ENCODE results near the gene IL21R.
"Not testable (repeated sequence)": the region's sequence is repeated elsewhere in the genome, so short reads cannot be mapped to it uniquely, and the experiment has no call there.

IL21R gene

DNA sequence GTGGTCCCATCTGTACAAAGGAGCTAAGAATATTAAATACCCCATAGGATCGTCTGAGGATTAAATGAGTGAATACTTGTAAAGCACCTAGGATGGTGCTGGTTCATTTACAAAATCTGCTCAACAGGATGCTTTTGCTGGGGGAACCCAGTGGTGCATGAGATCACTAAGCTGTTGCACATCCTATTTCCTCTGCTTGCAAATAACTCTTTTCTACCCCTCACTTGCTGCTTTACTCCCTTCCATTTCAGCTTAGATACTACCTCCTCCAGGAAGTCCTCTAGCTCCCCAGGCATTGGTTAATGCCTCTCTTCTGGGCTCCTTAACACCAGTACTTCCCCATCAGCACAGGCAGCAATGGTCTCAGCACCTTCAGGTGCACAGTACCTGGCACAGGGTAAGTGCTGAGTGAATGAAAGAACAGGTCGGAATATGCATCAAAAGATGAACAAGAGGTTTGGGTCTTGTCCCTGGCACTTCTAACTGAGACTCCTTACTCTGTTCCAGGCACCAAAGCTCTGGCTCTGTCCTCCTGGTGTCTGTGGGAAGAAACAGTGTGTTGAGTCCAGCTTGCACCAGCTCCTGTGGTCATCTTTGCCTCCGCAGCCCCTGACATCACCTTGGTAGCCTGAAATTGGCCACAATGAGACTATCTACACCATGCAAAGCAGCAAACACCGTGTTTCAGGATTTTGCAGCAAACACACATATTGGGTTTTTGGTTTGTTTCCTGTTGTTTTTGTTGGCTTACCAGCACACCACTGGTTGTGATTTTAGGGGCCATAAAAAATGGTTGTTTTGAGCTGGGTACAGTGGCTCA lies 24.1 kb upstream of the IL21R start:
- DNase-seq, result peak; percentile 23

GRCh38 chr16:27378871-27379481 lies 23.0 kb upstream of the IL21R start:
- DNase-seq, result peak; percentile 42

GRCh38 chr16:27379919-27380318 lies 22.1 kb upstream of the IL21R start:
- DNase-seq, result peak; percentile 16

GRCh38 chr16:27381236-27381635 lies 20.7 kb upstream of the IL21R start:
- no peak for DNase-seq

DNA sequence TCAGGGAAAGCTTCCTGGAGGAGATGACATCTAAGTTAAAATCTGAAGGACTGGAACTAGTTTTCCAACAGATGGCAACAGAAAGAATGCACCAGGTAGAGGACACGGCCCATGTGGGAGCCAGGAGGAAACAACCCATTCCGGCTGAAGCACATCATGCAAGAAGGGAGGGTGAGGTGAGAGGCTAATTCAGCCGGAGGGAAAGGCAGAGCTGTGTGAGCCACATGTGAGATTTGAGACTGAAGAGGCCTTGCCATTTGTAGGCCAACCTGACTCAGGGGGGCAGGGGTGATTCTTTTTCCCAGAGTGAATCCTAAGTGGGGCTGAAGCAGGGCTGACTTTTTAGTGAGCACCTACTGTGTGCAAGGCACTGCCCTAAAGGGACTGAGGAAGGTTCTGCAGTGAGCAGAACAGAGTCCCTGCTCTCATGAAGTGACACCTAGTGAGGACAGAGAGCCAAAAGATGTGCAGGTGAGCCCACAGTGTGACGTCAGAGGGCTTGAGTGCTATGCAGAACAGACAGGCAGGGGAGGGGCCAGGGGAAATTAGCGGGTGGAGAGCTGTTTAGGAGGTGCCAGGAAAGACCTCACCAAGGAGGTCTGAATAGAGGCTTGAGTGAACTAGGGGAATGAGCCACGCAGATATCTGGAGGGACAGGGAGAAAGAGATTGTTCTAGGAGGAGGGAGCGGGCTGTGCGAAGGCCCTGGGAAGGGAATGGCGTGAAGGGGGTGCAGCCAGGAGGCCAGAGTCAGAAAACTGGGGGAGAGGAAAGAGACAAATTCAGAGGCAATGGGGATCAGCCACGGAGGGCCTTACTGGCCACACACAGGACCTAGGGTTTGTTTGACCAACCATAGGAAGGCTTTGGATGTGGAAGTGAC lies 19.8 kb upstream of the IL21R start:
- DNase-seq, result peak; percentile 25

DNA sequence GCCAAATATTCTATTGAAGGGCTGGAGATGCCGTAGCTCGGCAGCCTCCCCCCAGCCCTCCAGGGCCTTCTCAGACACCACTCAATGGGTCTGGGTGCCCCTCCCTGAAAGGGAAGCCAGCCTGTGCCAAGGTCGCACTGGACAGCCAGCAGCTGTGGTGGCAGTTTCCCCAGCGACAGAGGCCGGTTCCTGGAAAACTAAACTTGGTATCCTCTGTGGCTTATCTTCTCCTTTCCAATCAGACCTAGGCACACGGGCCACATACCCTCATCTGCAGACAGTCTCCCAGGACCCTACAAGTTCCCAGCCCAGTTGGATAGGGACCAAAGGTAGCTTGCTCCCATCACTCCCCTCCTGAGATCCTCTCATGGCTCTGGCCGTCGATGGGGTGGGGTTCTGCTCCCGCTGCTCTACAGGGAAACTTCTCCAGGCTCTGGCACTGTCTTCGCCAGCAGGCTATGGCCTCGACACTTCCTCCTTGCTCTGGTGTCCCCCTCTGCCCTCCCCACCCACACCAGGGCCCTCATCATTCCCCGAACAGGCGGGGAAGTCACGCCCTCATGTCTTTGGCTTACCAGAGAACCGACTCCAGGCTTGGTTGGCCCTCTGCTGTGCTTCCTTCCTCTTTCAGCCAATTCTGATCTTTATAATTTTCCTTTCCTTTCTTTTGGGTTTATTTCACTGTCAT lies 18.3 kb upstream of the IL21R start:
- DNase-seq, result peak; percentile 18

DNA sequence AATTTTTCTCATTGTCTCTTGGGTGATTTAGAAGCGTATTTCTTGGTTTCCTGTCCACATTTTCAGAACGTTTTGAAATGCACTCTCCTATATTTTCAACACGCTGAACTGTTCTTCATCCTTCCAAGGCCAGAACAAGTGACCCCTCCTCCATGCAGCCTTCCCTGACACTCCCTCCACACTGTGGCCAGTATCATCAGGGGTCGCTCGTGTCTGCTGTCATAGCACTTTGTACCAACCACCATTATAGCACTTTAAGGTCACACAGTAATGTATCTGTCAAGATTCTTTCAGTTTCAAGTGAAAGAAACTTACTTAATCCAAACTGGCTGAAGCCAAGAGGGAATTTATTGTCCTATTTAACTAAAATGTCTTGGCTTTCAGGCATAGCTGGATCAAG lies 17.5 kb upstream of the IL21R start:
- no peak for DNase-seq

GRCh38 chr16:27385398-27385797 lies 16.6 kb upstream of the IL21R start:
- DNase-seq, result no peak

GRCh38 chr16:27386674-27387073 lies 15.3 kb upstream of the IL21R start:
- DNase-seq, result no peak

DNA sequence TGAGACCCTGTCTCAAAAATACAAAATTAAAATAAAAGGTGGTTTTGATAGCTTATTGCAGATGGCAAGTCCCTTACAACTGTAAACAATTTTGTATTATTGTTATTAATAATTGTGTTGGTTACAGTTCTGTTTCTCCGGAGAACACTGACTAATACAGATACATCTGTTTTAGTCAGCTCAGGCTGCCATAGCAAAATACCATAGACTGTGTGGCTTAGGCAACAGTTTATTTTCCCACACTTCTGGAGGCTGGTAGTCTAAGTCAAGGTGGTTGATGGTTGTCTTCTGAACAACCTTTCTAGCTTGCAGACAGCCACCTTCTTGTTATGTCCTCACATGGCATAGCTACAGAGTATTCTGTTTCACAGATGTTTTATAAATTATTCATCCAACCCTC lies 14.2 kb upstream of the IL21R start:
- peak; percentile 16 for DNase-seq

- no peak for DNase-seq
Observed at GRCh38 chr16:27389272-27389961, 12.6 kb upstream of the IL21R start.

DNA sequence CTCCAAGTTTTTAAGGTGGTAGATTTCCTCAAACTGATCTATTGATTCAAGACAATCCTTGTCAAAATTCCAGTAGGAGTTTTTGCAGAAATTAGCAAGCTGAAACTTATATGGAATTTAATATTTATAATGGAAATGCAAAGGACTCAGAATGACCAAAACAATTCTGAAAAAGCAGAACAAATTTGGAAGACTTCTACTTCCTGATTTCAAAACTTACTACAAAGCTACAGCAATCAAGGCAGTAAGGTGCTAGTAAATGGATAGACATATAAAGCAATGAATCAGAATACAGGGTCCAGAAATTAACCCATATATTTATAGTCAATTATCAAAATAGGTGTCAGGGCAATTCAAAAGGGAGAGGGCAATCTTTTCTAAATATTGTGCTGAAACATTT lies 11.8 kb upstream of the IL21R start:
- DNase-seq, result no peak

DNA sequence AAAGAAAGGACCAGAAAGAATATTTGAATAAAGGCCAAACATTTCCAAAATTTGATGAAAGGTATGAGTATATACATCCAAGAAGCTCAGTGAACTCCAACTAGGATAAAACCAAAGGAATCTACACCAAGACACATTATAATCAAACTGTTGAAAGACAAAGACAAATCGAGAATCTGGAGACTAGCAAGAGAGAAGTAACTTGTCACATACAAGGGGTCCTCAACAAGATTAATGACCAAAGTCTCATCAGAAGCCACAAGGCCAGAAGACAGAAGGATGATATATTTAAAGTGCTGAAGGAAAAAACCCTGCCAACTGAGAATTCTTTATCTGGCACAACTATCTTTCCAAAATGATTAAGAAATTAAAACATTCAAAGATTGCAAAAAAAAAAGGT lies 9.3 kb upstream of the IL21R start:
- no peak for DNase-seq

GRCh38 chr16:27394516-27394915 lies 7.5 kb upstream of the IL21R start:
- no peak for DNase-seq

DNA sequence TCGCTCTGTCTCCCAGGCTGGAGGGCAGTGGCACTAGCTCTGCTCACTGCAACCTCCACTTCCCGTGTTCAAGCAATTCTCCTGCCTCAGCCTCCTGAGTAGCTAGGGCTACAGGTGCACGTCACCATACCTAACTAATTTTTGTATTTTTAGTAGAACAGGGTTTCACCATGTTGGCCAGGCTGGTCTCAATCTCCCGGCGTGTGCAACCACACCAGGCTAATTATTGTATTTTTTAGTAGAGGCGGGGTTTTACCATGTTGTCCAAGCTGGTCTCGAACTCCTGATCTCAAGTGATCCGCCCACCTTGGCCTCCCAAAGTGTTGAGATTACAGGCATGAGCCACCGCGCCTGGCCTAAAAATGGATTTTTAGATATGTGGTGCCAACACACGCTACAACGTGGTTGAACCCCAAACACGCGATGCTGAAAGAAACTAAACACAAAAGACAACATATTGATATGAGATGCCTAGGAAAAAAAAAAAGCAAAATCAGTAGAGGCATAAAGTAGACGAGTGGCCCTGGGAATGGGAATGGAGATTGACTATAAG lies 3.6 kb upstream of the IL21R start:
- not testable (repeated sequence) for DNase-seq

- no peak for DNase-seq
Observed at GRCh38 chr16:27398894-27399853, 2.8 kb upstream of the IL21R start.

- no peak for DNase-seq
Observed at GRCh38 chr16:27399969-27400368, 2.0 kb upstream of the IL21R start.

GRCh38 chr16:27400751-27401620 lies 988 bp upstream of the IL21R start:
- DNase-seq, result no peak

DNA sequence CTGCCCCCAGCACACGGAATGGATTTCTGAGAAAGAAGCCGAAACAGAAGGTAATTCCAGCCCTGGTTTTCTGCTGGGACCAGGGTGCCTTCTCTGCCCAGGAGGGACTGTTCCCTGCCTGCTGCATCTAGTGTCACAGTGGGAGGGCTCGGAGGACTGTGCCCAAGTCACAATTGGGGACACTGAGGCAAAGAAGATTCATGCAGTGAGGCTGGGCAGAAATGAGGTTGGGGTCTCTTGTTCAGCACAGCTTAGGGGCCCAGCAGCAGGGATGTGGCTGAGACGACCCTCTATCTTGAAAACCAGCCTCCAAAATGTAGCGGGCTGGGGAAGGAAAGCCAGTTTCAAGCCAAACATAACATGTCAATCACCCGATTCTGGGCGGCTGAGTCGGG lies 592 bp downstream of the IL21R start:
- DNase-seq, result no peak
